Neuronal stem cell (in vitro differentiated cells): ENCODE results near the gene TMEM187.

Experiments
- DNase-seq: peaks from one replicate; pipeline ENCODE4 v3.0.0-alpha.2; 2013; ENCODE audit warnings: low spot score
- H2AFZ ChIP-seq: one replicate; pipeline ENCODE4 v1.6.1; 2013; ENCODE audit warnings: mild to moderate bottlenecking, low read length, inconsistent platforms
- H2AK5ac ChIP-seq: 2 replicates; pipeline ENCODE4 v1.6.1; 2013; ENCODE audit warnings: low read depth, mild to moderate bottlenecking, inconsistent platforms, low read length, moderate library complexity, mixed read lengths
- H2BK120ac ChIP-seq: 2 replicates; pipeline ENCODE4 v1.6.1; 2013; ENCODE audit warnings: low read depth, mild to moderate bottlenecking, inconsistent platforms, low read length, moderate library complexity, mixed read lengths
- H2BK12ac ChIP-seq: one replicate; pipeline ENCODE4 v1.6.1; 2013; ENCODE audit warnings: low read length, inconsistent platforms
- H2BK15ac ChIP-seq: 2 replicates; pipeline ENCODE4 v1.6.1; 2013; ENCODE audit warnings: mild to moderate bottlenecking, low read length, inconsistent platforms, mixed read lengths
- H2BK5ac ChIP-seq: one replicate; pipeline ENCODE4 v1.6.1; 2013; ENCODE audit warnings: inconsistent platforms, mild to moderate bottlenecking, low read length, moderate library complexity
- H3K14ac ChIP-seq: one replicate; pipeline ENCODE4 v1.6.1; 2013; ENCODE audit warnings: low read length, inconsistent platforms
- H3K18ac ChIP-seq: 2 replicates; pipeline ENCODE4 v1.6.1; 2013; ENCODE audit warnings: low read length, inconsistent platforms
- H3K23ac ChIP-seq: 2 replicates; pipeline ENCODE4 v1.6.1; 2013; ENCODE audit warnings: low read depth, mild to moderate bottlenecking, mixed read lengths, low read length, inconsistent platforms; ENCODE audit not compliant: poor library complexity
- H3K27ac ChIP-seq: replicated peaks from 3 replicates; pipeline ENCODE4 v1.5.1; 2013; ENCODE audit warnings: low read length, inconsistent platforms
- H3K27me3 ChIP-seq, 3 experiments: 2 replicates each; pipeline ENCODE4 v1.6.1; 2013; ENCODE audit warnings: low read length in 3 of 3, mild to moderate bottlenecking in 2 of 3, inconsistent platforms in 1 of 3, low read depth in 1 of 3, mixed read lengths in 1 of 3, moderate library complexity in 1 of 3; ENCODE audit not compliant: control insufficient read depth in 3 of 3, insufficient read depth in 3 of 3
- H3K36me3 ChIP-seq, 2 donors: replicated peaks in 1 of 2; 2 replicates each; pipeline ENCODE4 v1.6.1; 2013; ENCODE audit warnings: low read length in 2 of 2; ENCODE audit not compliant: control insufficient read depth in 2 of 2, insufficient read depth in 2 of 2
- H3K4ac ChIP-seq: 2 replicates; pipeline ENCODE4 v1.6.1; 2013; ENCODE audit warnings: inconsistent platforms, mild to moderate bottlenecking, low read length, moderate library complexity
- H3K4me1 ChIP-seq, 2 donors: 1 replicate in 1 of 2; 2 replicates in 1 of 2; pipeline ENCODE4 v1.6.1; 2013; ENCODE audit warnings: low read length in 2 of 2, low read depth in 1 of 2; ENCODE audit not compliant: control insufficient read depth in 2 of 2, insufficient read depth in 1 of 2
- H3K4me2 ChIP-seq: one replicate; pipeline ENCODE4 v1.6.1; 2013; ENCODE audit warnings: mild to moderate bottlenecking, low read length, inconsistent platforms; ENCODE audit not compliant: insufficient read depth, poor library complexity, severe bottlenecking
- H3K4me3 ChIP-seq, 2 donors: 2 replicates each; pipeline ENCODE4 v1.5.1; 2013; ENCODE audit warnings: low read length in 2 of 2, mild to moderate bottlenecking in 2 of 2, inconsistent platforms in 1 of 2, moderate library complexity in 1 of 2
- H3K79me1 ChIP-seq: one replicate; pipeline ENCODE4 v1.6.1; 2013; ENCODE audit warnings: low read depth, mild to moderate bottlenecking, inconsistent platforms, low read length, moderate library complexity
- H3K9ac ChIP-seq: one replicate; pipeline ENCODE4 v1.6.1; 2013; ENCODE audit warnings: mild to moderate bottlenecking, low read depth, low read length, inconsistent platforms; ENCODE audit not compliant: poor library complexity
- H3K9me3 ChIP-seq, 2 donors: replicated peaks in 1 of 2; 2 replicates each; pipeline versions ENCODE3 to v1.6.1; 2013; ENCODE audit warnings: low read length in 2 of 2, mild to moderate bottlenecking in 2 of 2, inconsistent platforms in 1 of 2, low read depth in 1 of 2, mixed read lengths in 1 of 2, moderate library complexity in 1 of 2; ENCODE audit not compliant: control insufficient read depth in 2 of 2, insufficient read depth in 1 of 2
- H4K8ac ChIP-seq: one replicate; pipeline ENCODE4 v1.6.1; 2013; ENCODE audit warnings: low read depth, mild to moderate bottlenecking, inconsistent platforms, low read length, moderate library complexity
- H4K91ac ChIP-seq: one replicate; pipeline ENCODE4 v1.6.1; 2013; ENCODE audit warnings: low read length, low read depth, mild to moderate bottlenecking, inconsistent platforms; ENCODE audit not compliant: poor library complexity
- WGBS, 2 donors: extraction: QIAGEN DNeasy Blood & Tissue Kit; methylation state at CpG; one replicate each; pipeline ENCODE4 v1.1.7; 2013; ENCODE audit warnings: missing lambda C conversion rate in 2 of 2, mixed read lengths in 1 of 2; ENCODE audit not compliant: insufficient read length in 2 of 2, insufficient replicate concordance in 1 of 2; ENCODE audit errors: extremely low coverage in 2 of 2; 5-methylcytosine and 5-hydroxymethylcytosine counted together

TMEM187 gene

GRCh38 chrX:153944140-153944799 lies 28.3 kb upstream of the TMEM187 start, which contains the start of gene RENBP:
RENBP (minus strand) TSS chrX:153944643; CDS start chrX:153944610, 33 bp downstream.
- Histone ChIP-seq H2BK12ac (peak within 1 kb of the TSS; percentile 84), H3K79me1 (no peaks in the 10 kb centered on the region), H3K4ac (no peak within 1 kb of the TSS), H3K4me3 (peak within 1 kb of the TSS; percentile 27 to 51), H3K23ac (no peak within 1 kb of the TSS), H3K27ac (no peak within 1 kb of the TSS), H2AK5ac (peak within 1 kb of the TSS; percentile 90), H3K9me3 (no peaks in the 10 kb centered on the region), H2BK5ac (no peak within 1 kb of the TSS), H3K4me1 (peaks cover 9 to 24% of the 10 kb centered on the region in 2 donors), H2AFZ (peak within 1 kb of the TSS; percentile 75), H3K36me3 (peaks cover 0 to 17% of the 10 kb centered on the region in 2 donors), H4K8ac (no peak within 1 kb of the TSS), H2BK15ac (peak within 1 kb of the TSS; percentile 49), H3K4me2 (peak within 1 kb of the TSS; percentile 14), H3K27me3 (peaks cover 0 to 13% (median 0%) of the 10 kb centered on the region in 3 experiments), H3K14ac (peak within 1 kb of the TSS; percentile 8), H3K9ac (no peak within 1 kb of the TSS), H2BK120ac (no peak within 1 kb of the TSS), H4K91ac (no peak within 1 kb of the TSS), H3K18ac (peak within 1 kb of the TSS; percentile 57)
- WGBS, 2 donors, result no CpG with 5 or more reads among the region's 31 CpGs
- DNase-seq, result no peak

- Histone ChIP-seq H3K4me3 (no peak overlapping the region), H2BK15ac (no peak overlapping the region), H4K91ac (no peak overlapping the region), H3K14ac (no peak overlapping the region), H3K4ac (no peak overlapping the region), H3K79me1 (no peaks in the 10 kb centered on the region), H3K9me3 (no peaks in the 10 kb centered on the region), H2AK5ac (no peak overlapping the region), H4K8ac (no peak overlapping the region), H2BK12ac (no peak overlapping the region), H3K23ac (no peak overlapping the region), H3K27me3 (peaks cover 0 to 8% (median 0%) of the 10 kb centered on the region in 3 experiments), H2BK5ac (no peak overlapping the region), H3K9ac (no peak overlapping the region), H3K27ac (no peak overlapping the region), H3K18ac (no peak overlapping the region), H2AFZ (peak overlapping the region; percentile 75), H3K4me2 (no peak overlapping the region), H3K4me1 (peaks cover 12 to 27% of the 10 kb centered on the region in 2 donors), H2BK120ac (no peak overlapping the region), H3K36me3 (peaks cover 4 to 22% of the 10 kb centered on the region in 2 donors)
- no peak for DNase-seq
- no CpG with 5 or more reads among the region's 6 CpGs for WGBS, 2 donors
Measured at GRCh38 chrX:153944800-153945150, 27.8 kb upstream of the TMEM187 start.

GRCh38 chrX:153945956-153946943 lies 26.3 kb upstream of the TMEM187 start:
- no peak overlapping the region for H2BK12ac ChIP-seq
- H4K91ac ChIP-seq, result no peak overlapping the region
- DNase-seq, result no peak
- peaks cover 10 to 37% of the 10 kb centered on the region in 2 donors for H3K36me3 ChIP-seq
- no peak overlapping the region for H2BK15ac ChIP-seq
- H3K4ac ChIP-seq, result no peak overlapping the region
- H3K9ac ChIP-seq, result no peak overlapping the region
- H2AK5ac ChIP-seq, result peak overlapping the region; percentile 46
- no peaks in the 10 kb centered on the region for H3K9me3 ChIP-seq
- H4K8ac ChIP-seq, result no peak overlapping the region
- H3K4me3 ChIP-seq, result no peak overlapping the region
- H3K18ac ChIP-seq, result no peak overlapping the region
- H3K27me3 ChIP-seq, result peaks cover 0 to 5% (median 0%) of the 10 kb centered on the region in 3 experiments
- peaks cover 12 to 25% of the 10 kb centered on the region in 2 donors for H3K4me1 ChIP-seq
- no peak overlapping the region for H2BK5ac ChIP-seq
- no peak overlapping the region for H3K14ac ChIP-seq
- WGBS, 2 donors, result no CpG with 5 or more reads among the region's 24 CpGs
- no peak overlapping the region for H2AFZ ChIP-seq
- H2BK120ac ChIP-seq, result no peak overlapping the region
- H3K4me2 ChIP-seq, result no peak overlapping the region
- peaks cover 2% of the 10 kb centered on the region for H3K79me1 ChIP-seq
- no peak overlapping the region for H3K27ac ChIP-seq
- H3K23ac ChIP-seq, result no peak overlapping the region
